Osteoblast (primary cell): ENCODE results near the gene NLRC4. TPM values are rescaled to one million over a fixed set of nuclear protein-coding genes. Genes with fewer than 3 reads are reported as not detected.

ENCODE experiments used
- DNase-seq: peaks from one replicate; pipeline ENCODE4 v3.0.0; 2011; ENCODE audit warnings: low spot score, mixed read lengths; ENCODE audit not compliant: insufficient read length; ENCODE audit errors: missing footprints
- H2AFZ ChIP-seq: 2 replicates; pipeline ENCODE4 v1.6.0; 2011; ENCODE audit warnings: mild to moderate bottlenecking, low read length
- H3K27ac ChIP-seq: 2 replicates; pipeline ENCODE4 v1.5.1; 2011; ENCODE audit warnings: mild to moderate bottlenecking, low read depth, low read length, moderate library complexity
- H3K27me3 ChIP-seq: 2 replicates; pipeline ENCODE4 v1.6.0; 2012; ENCODE audit warnings: mild to moderate bottlenecking, control low read depth, inconsistent platforms, low read length, moderate library complexity; ENCODE audit not compliant: insufficient read depth
- H3K36me3 ChIP-seq: 2 replicates; pipeline ENCODE4 v1.5.1; 2011; ENCODE audit warnings: mild to moderate bottlenecking, low read length, control low read depth, moderate library complexity; ENCODE audit not compliant: insufficient read depth
- H3K4me1 ChIP-seq: 2 replicates; pipeline ENCODE4 v1.5.1; 2011; ENCODE audit warnings: mild to moderate bottlenecking, low read length, control low read depth, moderate library complexity; ENCODE audit not compliant: insufficient read depth
- H3K4me2 ChIP-seq: 2 replicates; pipeline ENCODE4 v1.6.0; 2011; ENCODE audit warnings: mild to moderate bottlenecking, low read length; ENCODE audit not compliant: insufficient read depth
- H3K4me3 ChIP-seq: fragments of 200-600 bp; sonication (generic); 3 replicates; pipeline ENCODE4 v1.5.1; 2012; ENCODE audit warnings: mild to moderate bottlenecking, low read length, inconsistent platforms; ENCODE audit not compliant: insufficient read depth
- H3K79me2 ChIP-seq: 2 replicates; pipeline ENCODE4 v1.6.0; 2012; ENCODE audit warnings: mild to moderate bottlenecking, low read length, control low read depth, inconsistent platforms; ENCODE audit not compliant: insufficient read depth
- H3K9me3 ChIP-seq: 2 replicates; pipeline ENCODE4 v1.5.1; 2011; ENCODE audit warnings: low read depth, low read length, control low read depth
- H4K20me1 ChIP-seq: 2 replicates; pipeline ENCODE4 v1.6.0; 2012; ENCODE audit warnings: mild to moderate bottlenecking, low read length, control low read depth; ENCODE audit not compliant: insufficient read depth
- CTCF ChIP-seq: IDR thresholded peaks from 2 replicates; pipeline ENCODE4 v1.5.1; 2011; ENCODE audit warnings: mild to moderate bottlenecking, low read depth, low read length, moderate library complexity; ENCODE audit errors: extremely low read depth
- total RNA-seq: library from RNA; depleted of rRNA; stranded (reverse); fragments of >200 nt; gene quantifications from 2 replicates; pipeline ENCODE4 v1.2.3, GENCODE V29; 2012

NLRC4 gene
- total RNA-seq, 1 donor: not detected

- no peak overlapping the region for H3K27ac ChIP-seq
- DNase-seq: no peak
- no peaks in the 10 kb centered on the region for H4K20me1 ChIP-seq
- no peaks in the 10 kb centered on the region for H3K4me1 ChIP-seq
- no peak overlapping the region for H2AFZ ChIP-seq
- H3K9me3 ChIP-seq: no peaks in the 10 kb centered on the region
- TF ChIP-seq CTCF: no peak
- H3K4me2 ChIP-seq: no peak overlapping the region
- no peak overlapping the region for H3K4me3 ChIP-seq
- peaks cover 21% of the 10 kb centered on the region for H3K36me3 ChIP-seq
- no peaks in the 10 kb centered on the region for H3K27me3 ChIP-seq
- H3K79me2 ChIP-seq: no peaks in the 10 kb centered on the region
These were observed 37.2 kb downstream of the NLRC4 start for GRCh38 chr2:32227492-32227891.

GRCh38 chr2:32222966-32223365, 41.7 kb downstream of the NLRC4 start:
- no peak for DNase-seq
- Histone ChIP-seq H3K9me3 (no peaks in the 10 kb centered on the region), H3K4me1 (no peaks in the 10 kb centered on the region), H3K79me2 (no peaks in the 10 kb centered on the region), H4K20me1 (no peaks in the 10 kb centered on the region), H3K4me2 (no peak overlapping the region), H3K27ac (no peak overlapping the region), H3K36me3 (peaks cover 29% of the 10 kb centered on the region), H3K27me3 (no peaks in the 10 kb centered on the region), H2AFZ (no peak overlapping the region), H3K4me3 (no peak overlapping the region)
- TF ChIP-seq CTCF: no peak

- H3K4me2 ChIP-seq: no peak overlapping the region
- no peaks in the 10 kb centered on the region for H3K4me1 ChIP-seq
- H3K27ac ChIP-seq: no peak overlapping the region
- H2AFZ ChIP-seq: no peak overlapping the region
- no peaks in the 10 kb centered on the region for H3K79me2 ChIP-seq
- no peak for TF ChIP-seq CTCF
- peaks cover 27% of the 10 kb centered on the region for H3K36me3 ChIP-seq
- H3K27me3 ChIP-seq: no peaks in the 10 kb centered on the region
- no peak overlapping the region for H3K4me3 ChIP-seq
- H3K9me3 ChIP-seq: no peaks in the 10 kb centered on the region
- H4K20me1 ChIP-seq: no peaks in the 10 kb centered on the region
- DNase-seq: no peak
These were observed 44.2 kb downstream of the NLRC4 start for GRCh38 chr2:32220445-32220844.

GRCh38 chr2:32212295-32212694, 52.4 kb downstream of the NLRC4 start:
- no peak overlapping the region for H3K27ac ChIP-seq
- H3K9me3 ChIP-seq: no peaks in the 10 kb centered on the region
- H3K4me3 ChIP-seq: no peak overlapping the region
- H4K20me1 ChIP-seq: no peaks in the 10 kb centered on the region
- H3K36me3 ChIP-seq: no peaks in the 10 kb centered on the region
- H3K27me3 ChIP-seq: no peaks in the 10 kb centered on the region
- no peak overlapping the region for H2AFZ ChIP-seq
- DNase-seq: no peak
- no peaks in the 10 kb centered on the region for H3K79me2 ChIP-seq
- no peak for TF ChIP-seq CTCF
- H3K4me2 ChIP-seq: no peak overlapping the region
- H3K4me1 ChIP-seq: no peaks in the 10 kb centered on the region
